GM19468 (cell line): ENCODE data around the gene MRPL16.
"Not testable (repeated sequence)": the region's sequence is repeated elsewhere in the genome, so short reads cannot be mapped to it uniquely, and the experiment has no call there.

Experiments used
- ATAC-seq: cut with Tn5 transposase; IDR thresholded peaks from one replicate; pipeline ENCODE4 v1.9.1; 2021; ENCODE audit warnings: mild to moderate bottlenecking, moderate library complexity, moderate number of reproducible peaks; ENCODE audit not compliant: unreplicated experiment; ENCODE audit errors: extremely low read depth

Gene MRPL16

DNA sequence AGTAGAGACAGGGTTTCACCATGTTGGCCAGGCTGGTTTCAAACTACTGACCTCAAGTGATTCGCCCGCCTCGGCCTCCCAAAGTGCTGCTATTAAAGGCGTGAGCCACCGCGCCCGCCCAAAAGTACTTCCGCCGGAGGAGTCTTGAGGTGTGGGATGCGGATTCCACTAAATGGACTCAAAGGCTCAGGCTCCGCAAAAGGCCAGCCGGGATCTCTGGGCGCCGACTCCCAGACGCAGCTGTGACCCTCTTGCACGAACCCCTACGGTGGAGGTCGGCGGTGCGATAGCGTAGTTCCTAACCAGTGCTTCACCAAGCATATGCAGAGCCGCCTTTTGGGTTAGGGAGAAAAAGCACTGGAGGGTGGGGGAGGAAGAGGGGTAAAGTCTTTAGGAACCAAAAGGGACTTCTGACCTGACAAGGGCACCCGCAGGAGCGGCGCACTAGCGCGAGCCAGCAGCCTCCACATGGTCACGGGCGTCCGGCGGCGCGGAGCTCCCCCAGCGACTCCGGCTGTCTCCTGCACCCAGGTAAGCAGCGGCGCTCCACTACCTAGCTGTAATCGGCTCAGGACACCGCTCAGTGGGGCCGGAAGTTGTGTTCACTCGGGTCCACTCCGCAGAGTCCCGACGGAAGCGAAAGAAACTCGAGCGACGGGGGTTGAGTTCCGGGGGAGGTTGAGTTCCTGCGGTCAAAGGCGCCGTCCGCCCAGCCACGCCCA is at the start of gene MRPL16:
Gene MRPL16, minus strand, starts transcription at position 590 of the 722 bp plus-strand sequence. Its CDS starts 120 bp downstream, at position 470.
- ATAC-seq, result peak; percentile 85

DNA sequence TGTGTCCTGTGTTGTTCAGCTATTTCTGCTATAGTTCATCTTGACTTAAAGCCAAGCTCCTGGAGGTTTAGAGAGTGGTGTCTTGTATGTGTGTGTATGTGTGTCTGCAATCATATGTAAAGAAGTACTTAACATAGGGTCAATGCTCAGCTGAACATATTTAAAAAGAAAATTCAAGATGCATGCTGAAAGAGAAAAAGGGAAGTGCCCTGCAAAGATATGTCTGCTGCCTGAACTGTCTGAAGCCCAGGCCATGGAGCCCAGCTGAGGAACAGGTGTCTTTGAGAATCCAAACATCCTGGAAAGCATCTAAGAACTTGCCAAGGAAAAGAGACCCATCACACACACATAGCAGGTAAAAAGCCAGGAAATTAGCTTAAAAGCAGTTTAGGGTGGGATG is 49.1 kb upstream of the MRPL16 start:
- ATAC-seq, result no peak

DNA sequence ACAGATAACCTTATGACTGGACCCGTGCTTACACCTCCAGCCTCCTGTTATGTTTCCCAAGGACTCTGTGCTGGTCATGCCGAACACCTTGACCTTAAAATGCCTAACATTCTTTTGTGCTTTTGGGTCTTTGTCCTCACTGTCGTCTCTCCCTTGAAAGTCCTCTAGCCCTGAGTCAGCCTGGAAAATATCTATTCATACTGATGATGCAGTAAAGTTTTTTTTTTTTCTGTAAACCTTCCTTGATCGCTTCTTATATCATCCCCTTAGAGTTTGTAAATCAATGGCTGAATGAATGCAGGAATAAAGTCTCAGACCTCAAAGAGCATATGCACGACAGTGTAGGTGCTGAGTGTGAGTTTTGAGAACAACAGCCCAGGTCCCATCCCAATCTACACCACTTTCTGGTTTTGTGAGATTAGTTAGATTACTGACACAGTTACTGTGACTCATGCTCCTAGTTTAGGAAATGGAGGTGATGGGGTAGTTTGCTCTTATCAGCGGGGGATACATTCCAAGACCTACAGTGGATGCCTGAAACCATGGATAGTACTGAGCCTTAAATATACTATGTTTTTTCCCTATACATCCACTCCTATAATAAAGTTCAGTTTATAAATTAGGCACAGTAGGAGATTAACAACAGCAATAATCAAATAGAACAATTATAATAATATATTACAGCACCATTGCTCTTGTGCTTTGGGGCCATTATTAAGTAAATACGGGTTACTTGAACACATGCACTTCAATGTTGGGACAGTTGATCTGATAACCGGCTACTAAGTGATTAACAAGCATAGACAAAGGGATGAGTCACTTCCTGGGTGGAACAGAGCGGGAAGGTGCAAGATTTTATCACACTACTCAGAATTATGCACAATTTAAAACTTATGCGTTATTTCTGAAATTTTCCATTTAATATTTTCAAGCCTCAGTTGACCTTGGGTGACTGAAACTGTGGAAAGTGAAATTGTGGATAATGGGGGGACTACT is 47.2 kb upstream of the MRPL16 start:
- no peak for ATAC-seq

- ATAC-seq, result no peak
Measured at GRCh38 chr11:59854871-59855270, 44.3 kb upstream of the MRPL16 start.

- ATAC-seq, result not testable (repeated sequence)
Measured at GRCh38 chr11:59851416-59851815, 40.8 kb upstream of the MRPL16 start.

- not testable (repeated sequence) for ATAC-seq
Measured at GRCh38 chr11:59849551-59849950, 39.0 kb upstream of the MRPL16 start.

GRCh38 chr11:59849129-59849528 is 38.6 kb upstream of the MRPL16 start:
- no peak for ATAC-seq

DNA sequence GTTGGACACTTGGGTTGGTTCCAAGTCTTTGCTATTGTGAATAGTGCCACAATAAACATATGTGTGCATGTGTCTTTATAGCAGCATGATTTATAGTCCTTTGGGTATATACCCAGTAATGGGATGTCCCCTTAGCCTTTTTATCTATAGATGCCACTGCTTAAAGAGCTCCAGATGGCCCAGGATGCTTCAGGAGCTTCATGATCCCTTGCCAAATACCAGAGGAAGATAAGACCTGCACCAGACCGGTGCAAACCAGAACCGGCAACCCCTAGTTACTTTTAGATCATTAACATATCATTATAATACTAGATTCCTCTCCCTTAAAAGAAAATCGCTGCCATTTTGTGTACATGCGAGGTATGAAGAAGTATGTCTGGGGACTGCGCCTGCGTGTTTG is 37.9 kb upstream of the MRPL16 start:
- not testable (repeated sequence) for ATAC-seq

GRCh38 chr11:59847626-59848025 is 37.0 kb upstream of the MRPL16 start:
- no peak for ATAC-seq

- no peak for ATAC-seq
Measured at GRCh38 chr11:59846556-59846955, 36.0 kb upstream of the MRPL16 start.

DNA sequence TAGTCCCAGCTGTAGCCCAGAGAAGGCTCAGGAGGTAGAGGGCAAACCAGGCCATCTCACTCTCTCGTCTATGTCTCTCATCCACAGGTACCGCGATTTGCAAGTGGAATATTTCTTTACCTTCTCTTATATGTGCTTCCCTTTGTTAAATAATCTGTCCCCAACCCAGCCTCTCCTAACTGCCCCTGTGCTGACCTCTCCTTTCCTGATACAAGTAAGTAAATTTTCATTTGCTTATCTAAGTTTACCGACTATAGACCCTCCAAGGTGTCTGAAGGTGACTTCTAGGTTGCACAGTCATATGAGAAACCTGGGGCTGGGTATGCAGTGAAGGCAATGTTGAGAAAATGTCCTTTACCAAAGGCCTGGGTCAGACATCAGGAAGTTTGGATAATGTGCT is 34.8 kb upstream of the MRPL16 start, which contains the start of gene CBLIF:
Gene CBLIF, minus strand, starts transcription at position 101 of the 400 bp plus-strand sequence. Its CDS starts 46 bp downstream, at position 55.
- ATAC-seq, result no peak

GRCh38 chr11:59842316-59842715 is 31.7 kb upstream of the MRPL16 start:
- no peak for ATAC-seq

DNA sequence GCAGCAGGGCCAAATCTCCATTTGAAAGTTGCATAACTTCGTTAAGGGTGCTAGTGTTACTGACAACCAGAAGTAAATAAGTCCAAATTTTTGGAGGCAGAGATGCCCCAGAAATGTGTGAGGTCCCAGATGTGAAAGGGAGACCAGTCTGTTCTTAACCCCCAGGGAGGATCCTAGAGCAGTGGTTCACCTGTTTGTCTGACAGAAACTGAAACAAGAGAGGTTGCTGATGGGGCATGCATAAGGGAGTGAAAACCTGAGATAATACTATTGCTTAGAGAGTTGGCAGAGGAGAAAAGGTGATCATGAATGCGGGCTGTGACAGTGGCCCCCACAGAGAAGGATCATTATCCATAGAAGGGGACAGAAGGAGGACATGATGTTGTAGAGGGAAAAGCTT is 30.9 kb upstream of the MRPL16 start:
- no peak for ATAC-seq

- no peak for ATAC-seq
Measured at GRCh38 chr11:59839615-59840014, 29.0 kb upstream of the MRPL16 start.

DNA sequence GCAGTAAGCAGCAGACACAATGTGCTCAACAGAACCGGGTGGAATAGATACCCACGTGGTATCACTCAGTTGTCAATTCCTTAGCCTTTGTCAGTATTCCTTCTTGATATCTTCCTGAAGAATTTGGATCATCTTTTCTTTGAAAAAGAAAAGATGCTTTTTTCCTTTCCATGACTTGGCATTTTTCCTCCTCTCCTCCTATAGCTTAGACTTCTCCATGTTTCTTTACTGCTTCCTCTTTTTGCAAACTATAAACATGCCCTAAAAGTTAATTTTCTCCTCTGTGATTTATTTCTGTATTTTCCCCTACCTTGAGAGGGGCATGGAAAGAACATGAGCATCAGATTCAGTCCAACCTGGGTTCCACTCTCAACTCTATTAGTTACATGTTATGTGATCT is 23.0 kb upstream of the MRPL16 start:
- ATAC-seq, result no peak

DNA sequence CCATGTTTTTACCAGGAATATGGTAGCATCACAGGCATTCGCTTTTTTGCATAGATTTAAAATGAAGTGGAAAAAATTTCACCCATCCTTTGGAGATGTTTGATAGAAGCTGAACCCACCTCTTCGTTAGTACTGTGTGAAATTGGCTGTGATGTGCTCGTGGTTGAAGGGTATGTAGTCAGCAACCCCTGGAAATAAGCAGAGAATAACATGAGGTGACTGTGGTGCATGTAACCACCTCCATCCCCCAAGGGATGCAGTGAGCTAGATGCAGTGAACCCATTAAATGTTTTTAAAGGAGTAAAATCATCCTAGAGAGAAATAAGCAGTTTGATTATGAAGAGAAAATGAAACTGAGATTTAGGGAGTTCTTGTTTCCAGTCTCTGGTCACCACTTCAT is 18.8 kb upstream of the MRPL16 start:
- no peak for ATAC-seq

DNA sequence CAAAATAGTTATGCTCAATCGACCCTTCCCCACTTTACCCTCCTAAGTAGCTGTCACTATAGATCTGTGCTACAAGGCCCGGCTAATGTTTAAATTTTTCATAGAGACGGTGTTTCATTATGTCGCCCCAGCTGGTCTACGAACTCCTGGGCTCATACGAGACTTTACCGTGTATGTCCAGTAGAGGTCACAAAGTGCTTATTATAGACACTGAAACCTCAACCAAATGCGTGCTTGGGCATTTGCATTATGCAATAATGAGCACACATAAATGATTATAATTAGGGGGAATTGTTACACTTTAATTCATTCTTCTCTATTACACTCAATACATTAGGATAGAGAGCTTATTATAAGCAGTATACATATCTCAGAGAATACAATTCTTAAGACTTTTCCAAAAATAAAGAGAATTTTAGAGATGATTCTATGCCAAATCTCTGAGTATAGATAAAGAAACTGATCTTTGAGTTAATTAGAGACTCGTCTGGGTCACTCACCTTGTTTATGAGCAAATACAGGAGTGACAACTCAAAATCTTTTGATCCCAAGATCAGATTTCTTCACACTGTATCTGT is 12.5 kb upstream of the MRPL16 start:
- peak; percentile 85 for ATAC-seq

DNA sequence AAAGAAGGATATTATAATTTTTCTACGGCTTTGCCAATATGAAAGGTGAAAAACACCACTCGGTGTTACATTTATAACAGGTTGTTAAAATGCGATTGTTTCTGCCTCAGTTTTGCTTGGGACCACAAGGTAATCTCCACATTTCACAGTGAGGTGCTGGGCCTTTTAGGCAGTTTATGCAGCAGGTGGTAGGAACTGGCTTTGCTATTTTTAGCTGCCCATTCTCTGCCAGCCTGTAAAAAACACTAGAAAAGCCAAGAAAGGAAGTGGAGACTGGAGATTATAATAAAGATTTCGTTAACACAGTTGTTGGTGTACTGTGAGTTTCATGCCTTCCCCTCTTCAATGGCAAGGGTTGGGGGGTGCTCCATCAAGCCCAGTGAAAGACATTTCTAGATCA is 8.0 kb upstream of the MRPL16 start:
- no peak for ATAC-seq

GRCh38 chr11:59816434-59816833 is 5.9 kb upstream of the MRPL16 start:
- not testable (repeated sequence) for ATAC-seq

DNA sequence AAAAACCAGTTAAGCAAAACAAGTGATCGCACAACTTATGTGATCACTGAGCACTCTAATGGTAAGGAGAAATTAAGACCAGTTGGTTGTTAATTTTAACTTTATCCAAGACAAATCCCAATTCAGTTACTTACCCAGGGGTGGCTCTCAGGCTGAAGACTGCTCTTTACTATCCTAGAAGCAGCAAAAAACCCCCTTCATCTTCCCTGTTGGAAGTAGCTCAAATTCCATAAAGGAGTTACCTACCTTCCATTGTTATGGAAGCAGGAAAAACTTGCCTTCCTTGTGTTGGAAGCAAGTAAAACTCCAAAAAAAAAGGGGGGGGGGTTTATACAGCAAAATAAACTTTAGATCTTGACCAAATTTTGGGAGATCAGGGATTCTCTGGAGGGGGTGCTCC is 5.2 kb upstream of the MRPL16 start:
- no peak for ATAC-seq

DNA sequence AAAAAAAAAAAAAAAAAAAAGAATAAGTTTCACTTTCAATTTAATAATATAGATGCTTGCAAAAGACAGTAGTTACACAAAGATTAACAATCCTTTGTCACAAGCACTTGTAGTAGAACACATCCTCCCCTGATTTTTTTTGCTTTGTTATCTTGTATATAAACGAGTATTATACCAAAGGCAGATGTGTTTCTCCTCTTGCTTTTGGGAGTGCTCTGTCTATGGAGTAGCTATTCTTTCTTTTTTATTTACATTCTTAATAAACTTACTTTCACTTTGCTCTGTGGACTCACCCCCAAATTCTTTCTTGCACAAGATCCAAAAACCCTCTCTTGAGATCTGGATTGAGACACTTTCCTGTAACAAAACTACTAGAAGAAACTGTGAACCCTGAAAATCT is 3.4 kb upstream of the MRPL16 start:
- no peak for ATAC-seq
